ENCODE measurements around the gene KIRREL3. TPM values are rescaled to one million over a fixed set of nuclear protein-coding genes. Genes with fewer than 3 reads are reported as not detected.

The KIRREL3 gene
- total and polyA plus RNA-seq, 2 donors (not counting 3 experiments of a cell fraction or from before 2014, with no cell fraction given) = not detected

DNA sequence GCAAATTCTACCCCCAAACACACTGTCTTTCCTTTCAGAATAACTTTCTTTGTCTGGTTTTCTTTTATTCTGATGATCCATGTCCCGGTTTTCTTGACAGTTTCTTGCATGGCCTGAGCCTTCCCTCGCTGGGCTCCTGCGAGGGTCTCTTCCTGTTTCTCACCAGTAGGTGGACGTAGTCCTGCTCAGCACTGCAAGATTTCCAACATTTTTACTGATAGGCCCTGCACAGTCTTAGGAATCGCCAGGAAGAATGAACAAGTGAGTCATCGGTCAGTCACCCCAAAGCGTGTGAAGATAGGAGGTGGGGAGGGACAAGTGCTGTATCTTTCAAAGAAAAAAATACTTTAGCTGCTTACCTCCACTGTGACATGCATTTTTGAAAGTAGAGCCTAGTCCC lies 16.9 kb upstream of the KIRREL3 start:
- H2AFZ ChIP-seq (ENCODE audit: low read depth, low read length) = no peak overlapping the region
- H3K4me2 ChIP-seq (ENCODE audit: insufficient read depth, low read length) = no peak overlapping the region
- H3K27me3 ChIP-seq (ENCODE audit: control insufficient read depth in 2 of 2, insufficient read depth in 2 of 2, low read length in 2 of 2) = no peaks in the 10 kb centered on the region
- H3K9ac ChIP-seq (replicated peaks; ENCODE audit: extremely low read depth, insufficient read depth, low read length) = no peak overlapping the region
- H3K79me2 ChIP-seq (ENCODE audit: control insufficient read depth, insufficient read depth, low read length) = no peaks in the 10 kb centered on the region
- TF ChIP-seq POLR2A (IDR thresholded peaks at IDR 0.05; ENCODE audit: low read depth, low read length) (no peak), MYC (IDR thresholded peaks at IDR 0.05; ENCODE audit: low read depth, low read length) (no peak), CTCF (IDR thresholded peaks at IDR 0.05; ENCODE audit: extremely low read depth in 1 of 2, insufficient read depth in 1 of 2, low read depth in 1 of 2, low read length in 2 of 2) (no peak), POLR2AphosphoS5 (IDR thresholded peaks at IDR 0.05; ENCODE audit: insufficient read depth, low read depth, low read length) (no peak), GATA2 (IDR thresholded peaks at IDR 0.05; ENCODE audit: insufficient read depth, insufficient read length, low read depth, low read length) (no peak), EZH2 (IDR thresholded peaks at IDR 0.05; ENCODE audit: borderline replicate concordance, low read depth, low read length, severe bottlenecking) (no peak), FOS (IDR thresholded peaks at IDR 0.05; ENCODE audit: borderline replicate concordance, insufficient read depth, low read length) (no peak), JUN (IDR thresholded peaks at IDR 0.05; ENCODE audit: borderline replicate concordance, insufficient read depth, insufficient read length, low read depth) (no peak)
- TF ChIP-seq, protein P1, sequence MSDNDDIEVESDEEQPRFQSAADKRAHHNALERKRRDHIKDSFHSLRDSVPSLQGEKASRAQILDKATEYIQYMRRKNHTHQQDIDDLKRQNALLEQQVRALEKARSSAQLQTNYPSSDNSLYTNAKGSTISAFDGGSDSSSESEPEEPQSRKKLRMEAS (IDR thresholded peaks at IDR 0.05; ENCODE audit: insufficient read depth, insufficient read length) = no peak
- H3K27ac ChIP-seq (ENCODE audit: insufficient read depth, low read depth, low read length) = no peak overlapping the region
- no peaks in the 10 kb centered on the region for H3K9me3 ChIP-seq (replicated peaks; ENCODE audit: control insufficient read depth, insufficient read depth, low read length)
- no peaks in the 10 kb centered on the region for H3K36me3 ChIP-seq (ENCODE audit: control insufficient read depth in 2 of 2, extremely low read depth in 1 of 2, insufficient read depth in 2 of 2, low read length in 2 of 2)
- intact Hi-C loops (cut with micrococcal nuclease) (no loop called here), dilution Hi-C loops (cut with MboI; ENCODE audit: extremely low pct_ligation_motif_present, low sequenced_read_pairs) (no loop called here)
- no peaks in the 10 kb centered on the region for H4K20me1 ChIP-seq (replicated peaks; ENCODE audit: control insufficient read depth, extremely low read depth, insufficient read depth, low read length)
- no peak for FAIRE-seq
- H3K9me1 ChIP-seq (replicated peaks; ENCODE audit: control insufficient read depth, extremely low read depth, insufficient read depth, low read length) = no peaks in the 10 kb centered on the region
- POLR2A ChIA-PET = no interaction called here
- H3K4me3 ChIP-seq (replicated peaks in 1 of 3; ENCODE audit: insufficient read depth in 1 of 3, low read depth in 1 of 3, low read length in 3 of 3) = no peak overlapping the region
- BruUV-seq (replicated peaks) = no TSS peak
- no peak for DNase-seq (ENCODE audit: low read depth, low spot score)
- CTCF ChIA-PET = no interaction called here
- no peaks in the 10 kb centered on the region for H3K4me1 ChIP-seq (ENCODE audit: control insufficient read depth, extremely low read depth, insufficient read depth, low read length)

All from endothelial cell of umbilical vein (primary cell).